Measurements from ENCODE around the gene SIX6. TPM values are rescaled to one million over a fixed set of nuclear protein-coding genes. Genes with fewer than 3 reads are reported as not detected.

The SIX6 gene
- total RNA-seq, 4 donors from 2014 or later: not detected

DNA sequence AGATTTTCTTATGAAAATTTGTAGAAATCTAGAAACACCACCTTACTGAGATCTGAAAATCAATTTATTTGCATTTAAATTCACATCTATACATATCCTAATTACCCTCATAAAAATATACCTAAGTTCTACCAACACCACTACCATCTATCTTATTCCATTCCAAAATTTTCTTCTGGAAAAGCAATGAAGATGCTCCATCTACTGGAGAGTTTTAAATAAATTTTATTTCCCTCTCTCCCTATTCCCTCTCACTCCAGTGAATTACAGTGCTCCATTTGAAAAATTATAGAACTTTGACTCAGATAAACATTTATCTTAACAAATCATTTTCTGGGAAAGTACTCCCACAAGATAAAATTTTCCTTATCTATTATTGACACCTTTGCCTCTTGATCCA is 20.8 kb upstream of the SIX6 start:
- DNase-seq: no peak
- Histone ChIP-seq H3K4me1 (peaks cover 0 to 6% (median 0%) of the 10 kb centered on the region in 4 donors), H3K27me3 (peaks cover 0 to 12% of the 10 kb centered on the region in 2 donors), H3K27ac (no peak overlapping the region), H3K36me3 (no peaks in the 10 kb centered on the region), H3K9me3 (no peaks in the 10 kb centered on the region), H3K4me3 (no peak overlapping the region)
- TF ChIP-seq, protein P1, sequence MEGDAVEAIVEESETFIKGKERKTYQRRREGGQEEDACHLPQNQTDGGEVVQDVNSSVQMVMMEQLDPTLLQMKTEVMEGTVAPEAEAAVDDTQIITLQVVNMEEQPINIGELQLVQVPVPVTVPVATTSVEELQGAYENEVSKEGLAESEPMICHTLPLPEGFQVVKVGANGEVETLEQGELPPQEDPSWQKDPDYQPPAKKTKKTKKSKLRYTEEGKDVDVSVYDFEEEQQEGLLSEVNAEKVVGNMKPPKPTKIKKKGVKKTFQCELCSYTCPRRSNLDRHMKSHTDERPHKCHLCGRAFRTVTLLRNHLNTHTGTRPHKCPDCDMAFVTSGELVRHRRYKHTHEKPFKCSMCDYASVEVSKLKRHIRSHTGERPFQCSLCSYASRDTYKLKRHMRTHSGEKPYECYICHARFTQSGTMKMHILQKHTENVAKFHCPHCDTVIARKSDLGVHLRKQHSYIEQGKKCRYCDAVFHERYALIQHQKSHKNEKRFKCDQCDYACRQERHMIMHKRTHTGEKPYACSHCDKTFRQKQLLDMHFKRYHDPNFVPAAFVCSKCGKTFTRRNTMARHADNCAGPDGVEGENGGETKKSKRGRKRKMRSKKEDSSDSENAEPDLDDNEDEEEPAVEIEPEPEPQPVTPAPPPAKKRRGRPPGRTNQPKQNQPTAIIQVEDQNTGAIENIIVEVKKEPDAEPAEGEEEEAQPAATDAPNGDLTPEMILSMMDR (IDR thresholded peaks at IDR 0.05): no peak
- no peak for TF ChIP-seq POLR2A (IDR thresholded peaks at IDR 0.05)

GRCh38 chr14:60490270-60490669 is 18.7 kb upstream of the SIX6 start:
- Histone ChIP-seq H3K4me1 (peaks cover 0 to 6% (median 0%) of the 10 kb centered on the region in 4 donors), H3K4me3 (no peak overlapping the region), H3K36me3 (no peaks in the 10 kb centered on the region), H3K27ac (no peak overlapping the region), H3K9me3 (no peaks in the 10 kb centered on the region), H3K27me3 (peaks cover 0 to 8% of the 10 kb centered on the region in 2 donors)
- no peak for DNase-seq
- TF ChIP-seq POLR2A (IDR thresholded peaks at IDR 0.05): no peak
- TF ChIP-seq, protein P1 (IDR thresholded peaks at IDR 0.05): no peak

GRCh38 chr14:60495946-60496345 is 13.0 kb upstream of the SIX6 start:
- no peaks in the 10 kb centered on the region for H3K27me3 ChIP-seq
- TF ChIP-seq, protein P1 (IDR thresholded peaks at IDR 0.05): no peak
- no peak for TF ChIP-seq POLR2A (IDR thresholded peaks at IDR 0.05)
- no peak overlapping the region for H3K27ac ChIP-seq

GRCh38 chr14:60502541-60502940 is 6.4 kb upstream of the SIX6 start:
- no peak for DNase-seq
- H3K9me3 ChIP-seq: no peaks in the 10 kb centered on the region
- TF ChIP-seq, protein P1 (IDR thresholded peaks at IDR 0.05): no peak
- TF ChIP-seq POLR2A (IDR thresholded peaks at IDR 0.05): no peak
- H3K4me1 ChIP-seq: no peaks in the 10 kb centered on the region
- peaks cover 0 to 20% of the 10 kb centered on the region in 2 donors for H3K27me3 ChIP-seq
- no peaks in the 10 kb centered on the region for H3K36me3 ChIP-seq
- H3K27ac ChIP-seq: no peak overlapping the region
- no peak overlapping the region for H3K4me3 ChIP-seq

More at GRCh38 chr14:60495946-60496345, 13.0 kb upstream of the SIX6 start:
- Histone ChIP-seq H3K4me3 (no peak overlapping the region), H3K4me1 (no peaks in the 10 kb centered on the region), H3K36me3 (no peaks in the 10 kb centered on the region), H3K9me3 (no peaks in the 10 kb centered on the region)
- no peak for DNase-seq

GRCh38 chr14:60505448-60505847 is 3.5 kb upstream of the SIX6 start:
- peaks cover 0 to 15% (median 0%) of the 10 kb centered on the region in 4 donors for H3K4me1 ChIP-seq
- H3K9me3 ChIP-seq: no peaks in the 10 kb centered on the region
- TF ChIP-seq, protein P1 (IDR thresholded peaks at IDR 0.05): no peak
- TF ChIP-seq POLR2A (IDR thresholded peaks at IDR 0.05): no peak
- DNase-seq: no peak
- no peak overlapping the region for H3K4me3 ChIP-seq
- H3K27me3 ChIP-seq: peaks cover 0 to 47% of the 10 kb centered on the region in 2 donors
- no peak overlapping the region for H3K27ac ChIP-seq
- H3K36me3 ChIP-seq: no peaks in the 10 kb centered on the region

DNA sequence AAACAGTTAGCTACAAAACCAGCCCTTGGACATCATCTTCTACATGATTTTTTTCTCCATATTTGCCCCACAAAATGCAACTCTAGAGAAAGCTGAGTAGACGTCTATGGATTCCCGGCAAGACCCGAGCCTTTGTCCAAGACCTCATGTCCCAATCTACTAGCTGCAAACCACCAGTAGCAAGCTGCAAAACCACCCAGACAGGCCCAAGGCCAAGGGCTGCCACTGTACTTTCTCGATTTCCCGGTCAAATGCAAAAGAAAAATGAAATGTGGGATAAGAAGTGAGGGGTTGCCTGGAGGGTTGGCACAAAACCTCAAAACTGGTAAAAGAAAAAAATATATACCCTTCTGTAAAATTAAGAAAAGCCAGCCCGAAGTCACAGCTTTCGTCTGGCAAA is 2.9 kb upstream of the SIX6 start:
- no peaks in the 10 kb centered on the region for H3K9me3 ChIP-seq
- no peak overlapping the region for H3K27ac ChIP-seq
- peaks cover 0 to 52% of the 10 kb centered on the region in 2 donors for H3K27me3 ChIP-seq
- no peak for DNase-seq
- H3K4me1 ChIP-seq: peaks cover 0 to 20% (median 0%) of the 10 kb centered on the region in 4 donors
- no peak for TF ChIP-seq POLR2A (IDR thresholded peaks at IDR 0.05)
- TF ChIP-seq, protein P1 (IDR thresholded peaks at IDR 0.05): no peak
- H3K4me3 ChIP-seq: no peak overlapping the region
- no peaks in the 10 kb centered on the region for H3K36me3 ChIP-seq

Data from Peyer's patch (tissue), 4 donors.